NCI-H446 treated with DMSO at 0.1 percent for 48 hours (cell line): ENCODE measurements around the gene EBP.
"Not testable (repeated sequence)": the region's sequence is repeated elsewhere in the genome, so short reads cannot be mapped to it uniquely, and the experiment has no call there.

Source experiments
- DNase-seq: peaks from one replicate; lab custom pipeline; 2025; lab: John Stamatoyannopoulos, UW

Gene EBP

DNA sequence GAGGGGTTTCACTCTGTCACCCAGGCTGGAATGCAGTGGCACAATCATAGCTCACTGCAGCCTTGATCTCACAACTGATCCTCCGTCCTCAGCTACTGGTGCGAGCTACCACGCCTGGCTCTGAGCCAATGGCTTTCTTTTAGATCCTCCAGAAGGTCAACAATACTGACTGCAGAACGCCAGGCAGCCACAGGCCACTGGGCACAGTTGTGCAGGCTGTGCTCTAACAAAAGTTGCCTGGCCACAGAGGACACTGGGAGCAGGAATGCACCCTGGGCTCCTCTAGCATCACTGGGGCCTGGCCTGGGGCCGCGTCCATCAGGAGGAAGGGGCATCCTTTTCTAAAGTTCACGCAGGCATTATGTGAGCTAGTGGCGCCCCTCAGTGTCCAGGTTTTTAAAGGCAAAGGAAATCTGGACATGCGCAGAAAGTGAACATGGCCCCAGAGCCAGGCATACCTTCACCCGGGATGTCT, 27.7 kb upstream of the EBP start:
- DNase-seq: no peak

DNA sequence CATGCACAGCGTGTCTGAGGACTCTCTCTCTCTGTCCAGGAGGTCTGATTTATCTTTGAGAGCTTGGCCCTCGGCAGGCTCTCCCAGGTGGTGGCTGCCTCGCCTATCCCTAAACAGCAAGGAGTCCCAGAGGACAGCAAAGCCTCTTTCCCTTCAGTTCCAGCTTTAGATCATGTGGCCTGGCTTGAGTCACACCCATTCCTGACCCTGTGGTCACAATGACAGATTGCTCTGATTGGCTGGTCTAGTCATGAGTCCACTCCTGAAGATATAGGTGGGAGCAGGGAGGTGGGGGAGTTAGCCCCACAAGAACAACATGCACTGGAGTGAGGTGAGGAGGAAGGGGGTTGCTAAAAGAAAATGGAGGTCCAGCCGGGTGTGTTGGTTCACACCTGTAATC, 24.9 kb upstream of the EBP start:
- DNase-seq: no peak

GRCh38 chrX:48497871-48498270, 23.7 kb upstream of the EBP start:
- no peak for DNase-seq

GRCh38 chrX:48498374-48498809, 23.2 kb upstream of the EBP start:
- DNase-seq: no peak

DNA sequence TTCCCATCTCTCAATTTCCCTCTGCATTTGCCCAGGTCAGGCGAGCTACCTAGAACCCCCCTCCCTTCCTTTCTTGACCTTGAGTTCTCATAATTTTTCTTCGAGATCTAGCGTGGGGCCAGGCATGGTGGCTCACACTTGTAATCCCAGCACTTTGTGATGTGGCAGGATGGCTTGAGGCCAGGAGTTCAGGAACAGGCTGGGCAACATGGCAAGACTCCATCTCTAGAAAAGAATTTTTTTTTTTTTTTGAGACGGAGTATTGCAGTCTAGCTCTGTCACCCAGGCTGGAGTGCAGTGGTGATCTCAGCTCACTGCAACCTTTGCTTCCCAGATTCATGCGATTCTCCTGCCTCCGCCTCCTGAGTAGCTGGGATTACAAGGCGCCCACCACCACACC, 17.3 kb upstream of the EBP start:
- DNase-seq: no peak

- no peak for DNase-seq
These were observed 16.1 kb upstream of the EBP start for GRCh38 chrX:48505481-48505880.

DNA sequence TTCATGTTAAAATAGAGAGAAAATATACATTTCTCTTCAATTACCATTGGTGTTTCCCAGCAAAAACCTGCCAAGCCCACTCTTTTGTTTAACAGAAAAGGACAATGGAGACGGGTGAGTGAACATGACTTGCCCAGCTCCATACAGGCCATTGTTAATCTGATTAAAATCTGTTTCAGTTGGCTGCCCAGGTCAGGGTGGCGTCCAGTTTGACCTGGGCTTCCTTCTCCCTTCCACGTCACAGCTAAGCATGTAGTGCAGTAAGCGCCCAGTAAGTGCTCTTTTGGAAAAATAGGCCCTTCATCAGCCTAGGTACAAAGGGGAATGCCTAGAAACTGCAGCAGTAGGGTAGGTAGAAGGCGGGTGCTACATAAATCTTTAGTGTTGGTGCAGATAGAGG, 14.4 kb upstream of the EBP start:
- DNase-seq: no peak

GRCh38 chrX:48508400-48509244, 13.0 kb upstream of the EBP start, which contains the start of gene PORCN:
Gene PORCN (plus strand): TSS chrX:48508992. CDS start chrX:48509821, 829 bp downstream.
- no peak for DNase-seq

DNA sequence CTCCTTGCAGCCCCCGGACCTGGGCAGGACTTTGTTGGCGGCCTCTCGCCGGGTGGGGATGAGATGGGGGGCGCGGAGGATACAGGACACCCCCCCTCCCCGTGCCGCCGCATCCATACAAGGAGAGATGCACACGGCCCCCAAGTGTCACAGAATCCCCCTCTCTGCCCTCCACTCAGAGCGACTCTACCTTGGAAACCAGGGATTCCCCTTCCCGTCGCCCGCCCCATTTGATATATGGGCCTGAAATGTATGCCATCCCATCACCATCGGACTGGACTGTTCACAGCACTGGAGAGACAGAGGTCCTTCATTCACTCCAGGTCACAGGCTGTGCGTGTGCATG, 12.4 kb upstream of the EBP start:
- no peak for DNase-seq

DNA sequence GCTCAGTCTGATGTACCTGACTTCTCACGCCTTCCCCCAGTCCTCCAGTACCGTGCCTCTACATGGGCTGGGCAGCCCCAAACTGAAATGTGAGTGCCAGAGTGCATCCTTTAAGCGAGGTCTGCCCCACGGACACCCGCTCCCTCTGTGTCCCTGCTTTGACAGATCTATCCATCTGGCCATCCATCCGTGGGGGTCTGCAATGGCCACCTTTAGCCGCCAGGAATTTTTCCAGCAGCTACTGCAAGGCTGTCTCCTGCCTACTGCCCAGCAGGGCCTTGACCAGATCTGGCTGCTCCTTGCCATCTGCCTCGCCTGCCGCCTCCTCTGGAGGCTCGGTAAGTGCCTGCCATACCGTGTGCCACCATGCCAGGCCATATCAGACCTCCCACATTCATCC, 12.0 kb upstream of the EBP start:
- DNase-seq: no peak

GRCh38 chrX:48511560-48511959, 10.0 kb upstream of the EBP start:
- no peak for DNase-seq

GRCh38 chrX:48512371-48512935, 9.2 kb upstream of the EBP start:
- no peak for DNase-seq

GRCh38 chrX:48513670-48514069, 7.9 kb upstream of the EBP start:
- DNase-seq: no peak

DNA sequence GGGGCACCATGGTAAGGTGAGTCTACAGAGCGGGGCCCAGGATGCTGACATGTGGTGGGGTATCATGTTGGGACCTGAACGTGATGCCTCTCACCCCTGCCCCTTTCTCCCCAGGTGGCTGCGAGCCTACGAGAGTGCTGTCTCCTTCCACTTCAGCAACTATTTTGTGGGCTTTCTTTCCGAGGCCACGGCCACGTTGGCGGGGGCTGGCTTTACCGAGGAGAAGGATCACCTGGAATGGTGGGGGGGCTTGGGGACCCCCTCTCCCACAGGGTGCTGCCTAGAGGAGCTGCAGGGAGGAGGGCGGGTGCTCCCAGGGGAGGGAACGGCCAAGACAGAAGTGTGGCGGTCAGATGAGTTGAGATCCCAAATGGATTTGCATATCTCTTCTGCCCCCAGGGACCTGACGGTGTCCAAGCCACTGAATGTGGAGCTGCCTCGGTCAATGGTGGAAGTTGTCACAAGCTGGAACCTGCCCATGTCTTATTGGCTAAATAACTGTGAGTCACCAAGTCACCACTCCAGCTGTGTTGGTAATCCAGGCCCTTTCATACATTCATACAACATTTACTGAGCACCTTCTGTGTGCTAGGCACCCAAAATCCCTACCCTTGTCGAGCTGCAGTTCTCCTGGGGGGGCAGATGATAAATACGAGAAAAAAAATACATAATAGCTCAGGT, 7.3 kb upstream of the EBP start:
- no peak for DNase-seq

GRCh38 chrX:48514868-48515460, 6.6 kb upstream of the EBP start:
- DNase-seq: no peak

DNA sequence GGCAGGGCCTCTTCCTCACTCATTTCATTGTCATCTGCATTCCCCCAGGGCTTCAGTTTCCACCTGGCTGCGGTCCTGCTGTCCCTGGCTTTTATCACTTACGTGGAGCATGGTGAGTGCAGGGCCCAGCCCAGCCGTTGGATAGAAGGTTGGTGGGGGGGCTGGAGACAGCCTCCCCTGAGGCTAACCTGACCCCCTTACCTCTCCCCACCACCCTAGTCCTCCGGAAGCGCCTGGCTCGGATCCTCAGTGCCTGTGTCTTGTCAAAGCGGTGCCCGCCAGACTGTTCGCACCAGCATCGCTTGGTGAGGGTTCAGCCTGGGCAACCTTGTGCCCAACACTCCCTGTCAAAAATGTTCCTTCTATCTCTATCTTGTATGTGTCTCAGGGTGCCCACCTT, 5.8 kb upstream of the EBP start:
- no peak for DNase-seq

DNA sequence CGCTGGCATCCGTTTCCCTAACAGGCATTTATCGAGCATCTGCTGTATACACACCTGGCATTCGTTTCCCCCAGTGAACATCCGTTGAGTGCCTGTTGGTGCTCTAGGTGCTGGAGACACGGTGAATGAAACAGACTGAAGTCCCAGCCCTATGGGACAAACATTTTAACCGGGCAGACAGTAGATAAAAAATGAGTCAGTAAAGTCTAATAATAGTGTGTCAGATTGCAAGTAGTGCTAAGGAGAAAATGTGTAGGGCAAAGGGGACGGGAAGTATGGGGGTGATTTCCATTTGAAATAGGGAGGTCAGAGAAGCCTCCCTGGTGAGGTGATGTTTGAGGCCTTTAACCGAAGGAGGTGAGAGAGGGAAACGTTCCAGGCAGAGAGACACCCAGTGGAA, 5.3 kb upstream of the EBP start:
- DNase-seq: no peak

- no peak for DNase-seq
These were observed 4.6 kb upstream of the EBP start for GRCh38 chrX:48516987-48517386.

GRCh38 chrX:48519481-48519880, 2.1 kb upstream of the EBP start:
- DNase-seq: not testable (repeated sequence)

DNA sequence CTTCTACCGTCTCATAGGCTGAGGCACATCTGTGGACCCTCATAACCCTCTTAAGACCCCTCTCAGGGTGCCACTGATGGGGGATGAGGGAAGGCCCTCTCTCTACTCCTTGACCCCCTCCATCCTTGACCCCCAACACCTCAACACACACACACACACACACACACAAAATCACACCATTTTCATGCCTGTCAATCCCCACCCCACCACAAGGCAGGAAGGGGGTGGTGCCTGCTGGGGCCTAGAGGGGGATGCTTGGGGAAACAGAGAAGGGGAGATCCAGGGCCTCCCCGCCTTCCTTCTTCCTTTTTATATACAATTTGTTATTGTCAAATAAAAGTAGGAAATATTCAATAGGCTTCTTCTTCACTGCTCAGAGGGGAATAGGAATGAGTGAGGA, 1.2 kb upstream of the EBP start:
- no peak for DNase-seq

DNA sequence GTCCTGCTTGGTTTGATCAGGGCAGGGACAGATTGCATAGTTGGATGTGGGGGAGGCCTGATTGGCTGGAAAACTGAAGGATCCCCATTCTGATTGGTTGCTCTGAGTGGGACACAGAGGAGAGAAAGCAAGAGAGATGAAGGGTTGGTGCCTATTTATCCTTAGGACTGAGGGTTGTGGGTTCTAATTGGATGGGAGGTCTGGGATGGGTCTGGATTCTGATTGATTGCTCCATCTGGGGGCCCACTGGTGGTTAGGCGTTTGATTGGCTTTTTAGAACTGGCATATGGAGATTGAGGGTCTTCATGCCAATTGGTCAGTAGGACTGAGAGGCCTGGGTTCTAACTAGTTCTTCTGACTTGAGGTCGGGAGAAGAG, 644 bp upstream of the EBP start:
- no peak for DNase-seq

- DNase-seq: no peak
These were observed 683 bp downstream of the EBP start for GRCh38 chrX:48522291-48522690.

- DNase-seq: no peak
These were observed 2.1 kb downstream of the EBP start for GRCh38 chrX:48523682-48524081.
